Tongue (tissue), 3 donors: Measurements from ENCODE around the gene GAPVD1. TPM values are rescaled to one million over a fixed set of nuclear protein-coding genes. Genes with fewer than 3 reads are reported as not detected.

ENCODE experiments used
- DNase-seq: peaks from one replicate; pipeline ENCODE4 v3.0.0-alpha.2; 2015
- small RNA-seq: library from RNA; depleted of rRNA; stranded (forward); fragments of <200 nt; gene quantifications from one replicate; pipeline ENCODE3, GENCODE V24; 2014; ENCODE audit warnings: low replicate concordance
- total RNA-seq: library from RNA; depleted of rRNA; stranded (reverse); fragments of >200 nt; gene quantifications from one replicate; pipeline ENCODE4 v1.2.3, GENCODE V29; 2014

Gene GAPVD1
- total RNA-seq, 1 donor from 2014 or later: 77.3 TPM

- DNase-seq: no peak
Measured at GRCh38 chr9:125406810-125407087, 145.1 kb downstream of the GAPVD1 start.

GRCh38 chr9:125407432-125407973, 145.9 kb downstream of the GAPVD1 start:
- DNase-seq: no peak

- peak; percentile 88 for DNase-seq
Measured at GRCh38 chr9:125407974-125408900, 146.6 kb downstream of the GAPVD1 start.

GRCh38 chr9:125409217-125409636, 147.6 kb downstream of the GAPVD1 start:
- DNase-seq: no peak

GRCh38 chr9:125409637-125410521, 148.3 kb downstream of the GAPVD1 start:
- peak; percentile 37 for DNase-seq

GRCh38 chr9:125410522-125410894, 148.9 kb downstream of the GAPVD1 start:
- DNase-seq: no peak

GRCh38 chr9:125411171-125411756, 149.6 kb downstream of the GAPVD1 start:
- no peak for DNase-seq

- no peak for DNase-seq
Measured at GRCh38 chr9:125412166-125412565, 150.5 kb downstream of the GAPVD1 start.

- no peak for DNase-seq
Measured at GRCh38 chr9:125413579-125413978, 152.0 kb downstream of the GAPVD1 start.

- DNase-seq: peak; percentile 16
Measured at GRCh38 chr9:125415583-125416460, 154.2 kb downstream of the GAPVD1 start.

GRCh38 chr9:125416517-125416916, 154.9 kb downstream of the GAPVD1 start:
- no peak for DNase-seq

Small RNAs within 50 kb of the gene (small RNA-seq; reads per million reads assigned to genes)
- gene AL354710.1 (not detected), gene RNU6-1020P (not detected)

Other genes starting within 250 kb of the GAPVD1 start
- gene SCAI, start 118.3 kb upstream of the GAPVD1 start, total RNA-seq: 10.5 TPM
- 23.3 TPM for gene PPP6C, start 72.0 kb upstream of the GAPVD1 start, total RNA-seq
- gene RABEPK, start 61.3 kb upstream of the GAPVD1 start, total RNA-seq: 11.7 TPM
- gene HSPA5, start 20.5 kb upstream of the GAPVD1 start, total RNA-seq: 122 TPM